Stimulated activated CD4-positive, alpha-beta T cell treated with anti-CD3 and anti-CD28 coated beads, Interleukin-2, amount 100 ng/mL, for 48 hours (primary cell): ENCODE measurements around the gene CPA2.
A peak's percentile ranks its signal among the peaks of the same experiment; 100 is the strongest.

Experiments used
- DNase-seq, 2 donors: peaks; one replicate each; pipeline ENCODE4 v3.0.0-alpha.2; 2020

CPA2 gene

GRCh38 chr7:130281260-130281659, 14.6 kb downstream of the CPA2 start:
- no peak for DNase-seq

GRCh38 chr7:130286881-130287280, 20.2 kb downstream of the CPA2 start:
- DNase-seq, result no peak

DNA sequence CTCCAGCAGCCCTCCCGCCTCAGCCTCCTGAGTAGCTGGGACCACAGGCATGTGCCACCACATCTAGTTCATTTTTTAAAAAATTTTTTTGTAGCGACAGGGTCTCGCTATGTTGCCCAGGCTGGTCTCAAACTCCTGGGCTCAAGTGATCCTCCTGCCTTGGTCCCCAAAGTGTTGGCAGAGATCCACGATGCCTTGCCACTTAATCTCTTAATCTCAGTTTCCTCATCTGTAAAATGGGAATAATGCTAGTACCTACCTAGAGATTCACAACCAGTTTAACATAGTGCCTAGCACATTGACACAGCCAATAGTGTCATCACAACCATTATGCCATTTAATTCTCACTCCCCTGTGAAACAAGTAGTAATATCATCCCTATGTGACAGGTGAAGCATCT, 21.5 kb downstream of the CPA2 start:
- DNase-seq, result no peak

- no peak for DNase-seq
Measured at GRCh38 chr7:130288829-130289228, 22.2 kb downstream of the CPA2 start.

DNA sequence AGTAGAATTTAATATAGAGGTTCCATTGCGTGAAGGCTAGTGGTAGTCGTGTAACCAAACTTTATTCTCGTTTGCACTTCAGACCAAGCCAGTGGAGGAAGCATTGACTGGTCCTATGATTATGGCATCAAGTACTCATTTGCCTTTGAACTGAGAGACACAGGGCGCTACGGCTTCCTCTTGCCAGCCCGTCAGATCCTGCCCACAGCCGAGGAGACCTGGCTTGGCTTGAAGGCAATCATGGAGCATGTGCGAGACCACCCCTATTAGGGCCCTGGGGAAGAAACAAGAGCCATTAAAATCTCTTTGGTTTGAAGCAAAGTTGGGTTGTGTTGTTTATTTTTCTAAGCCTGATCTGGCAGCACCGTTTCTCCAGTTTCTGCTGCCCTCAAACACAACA, 22.8 kb downstream of the CPA2 start:
- no peak for DNase-seq

DNA sequence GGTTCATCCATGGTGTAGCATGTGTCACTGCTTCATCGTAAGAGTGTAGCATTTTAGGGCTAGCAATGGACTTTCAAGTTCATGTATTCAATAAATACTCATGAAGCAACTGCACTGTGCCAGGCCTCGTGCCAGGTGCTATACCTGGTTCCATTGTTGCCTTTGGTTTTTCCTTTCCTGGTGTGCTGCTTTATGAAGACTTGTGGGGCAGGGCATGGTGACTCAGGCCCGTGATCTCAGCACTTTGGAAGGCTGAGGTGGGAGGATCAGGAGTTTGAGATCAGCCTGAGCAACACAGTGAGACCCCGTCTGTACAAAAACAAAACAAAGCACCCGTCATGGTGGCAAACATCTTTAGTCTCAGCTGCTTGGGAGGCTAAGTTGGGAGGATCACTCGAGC, 24.1 kb downstream of the CPA2 start:
- no peak for DNase-seq

DNA sequence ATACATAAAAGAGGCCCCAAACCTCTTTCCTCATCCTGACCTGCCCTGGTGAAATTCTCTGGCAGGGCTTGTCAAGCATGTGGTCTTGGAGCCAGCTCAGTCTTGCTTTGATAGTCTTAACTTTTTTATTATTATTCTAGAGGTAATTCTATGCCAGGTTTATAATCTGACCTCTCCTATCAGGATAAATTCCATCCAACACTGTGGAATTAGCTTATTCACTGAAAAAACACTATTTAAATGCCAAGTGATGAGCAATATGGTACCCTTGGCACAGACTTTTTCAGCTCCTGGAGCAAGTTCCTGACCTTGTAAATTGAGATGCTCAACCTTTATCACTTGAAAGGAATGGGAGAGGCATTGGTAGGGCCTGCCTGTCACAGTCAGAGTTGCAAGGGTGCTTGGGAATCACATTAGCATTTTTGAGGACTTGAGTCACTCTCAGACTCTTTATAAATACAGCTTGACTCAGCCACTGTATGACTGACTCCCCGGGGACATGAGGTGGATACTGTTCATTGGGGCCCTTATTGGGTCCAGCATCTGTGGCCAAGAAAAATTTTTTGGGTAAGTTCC, 26.1 kb downstream of the CPA2 start, which contains the start of gene CPA4:
CPA4 (plus strand) TSS at position 480 of the 576 bp plus-strand sequence; CDS start at position 500, 20 bp downstream.
- DNase-seq, result no peak

- no peak for DNase-seq
Measured at GRCh38 chr7:130293521-130293920, 26.9 kb downstream of the CPA2 start.

GRCh38 chr7:130294314-130294713, 27.7 kb downstream of the CPA2 start:
- no peak for DNase-seq

GRCh38 chr7:130296221-130296951, 29.7 kb downstream of the CPA2 start:
- DNase-seq, result no peak

DNA sequence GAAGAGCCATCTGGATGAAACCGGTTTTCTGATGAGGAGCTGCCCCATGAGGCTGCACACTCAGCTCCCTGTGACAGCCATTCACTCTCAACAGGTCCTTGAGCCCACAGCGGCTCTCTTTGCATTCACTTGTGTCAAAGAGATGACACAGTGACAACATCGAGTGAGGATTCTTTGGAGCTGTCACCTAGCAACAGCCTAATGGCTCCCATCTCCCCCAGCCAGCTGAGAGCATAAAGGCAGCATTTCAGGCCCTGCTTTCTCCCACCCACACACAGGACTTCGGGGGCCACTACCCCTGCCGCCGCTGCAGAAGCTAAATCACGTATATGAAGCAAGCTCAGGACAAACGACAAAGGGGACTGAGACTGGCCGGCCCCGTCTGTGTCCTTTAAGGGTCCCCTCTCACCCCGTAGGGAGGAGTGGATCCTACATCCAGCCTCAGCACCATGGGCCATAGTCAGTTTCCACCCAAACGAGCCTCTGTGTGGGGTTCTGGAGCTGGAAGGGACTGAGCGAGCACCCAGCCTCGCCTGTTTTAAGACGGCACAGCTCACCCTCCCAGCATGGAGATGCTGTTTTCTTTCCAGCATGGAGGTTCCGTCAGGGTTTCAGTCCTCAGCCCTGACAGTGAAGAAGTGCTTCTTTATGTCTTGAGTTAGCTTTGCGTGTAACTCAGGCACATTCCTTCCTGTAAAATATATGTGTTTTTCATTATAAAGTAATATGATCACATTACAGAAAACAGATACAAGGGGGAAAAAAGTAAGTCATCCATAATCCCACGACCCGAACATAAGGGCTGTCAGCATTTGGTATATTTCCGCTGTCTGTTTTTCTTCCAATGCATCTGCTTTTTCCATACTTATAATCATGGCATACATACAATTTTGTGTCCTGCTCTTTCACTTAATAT, 31.2 kb downstream of the CPA2 start:
- DNase-seq, result no peak

DNA sequence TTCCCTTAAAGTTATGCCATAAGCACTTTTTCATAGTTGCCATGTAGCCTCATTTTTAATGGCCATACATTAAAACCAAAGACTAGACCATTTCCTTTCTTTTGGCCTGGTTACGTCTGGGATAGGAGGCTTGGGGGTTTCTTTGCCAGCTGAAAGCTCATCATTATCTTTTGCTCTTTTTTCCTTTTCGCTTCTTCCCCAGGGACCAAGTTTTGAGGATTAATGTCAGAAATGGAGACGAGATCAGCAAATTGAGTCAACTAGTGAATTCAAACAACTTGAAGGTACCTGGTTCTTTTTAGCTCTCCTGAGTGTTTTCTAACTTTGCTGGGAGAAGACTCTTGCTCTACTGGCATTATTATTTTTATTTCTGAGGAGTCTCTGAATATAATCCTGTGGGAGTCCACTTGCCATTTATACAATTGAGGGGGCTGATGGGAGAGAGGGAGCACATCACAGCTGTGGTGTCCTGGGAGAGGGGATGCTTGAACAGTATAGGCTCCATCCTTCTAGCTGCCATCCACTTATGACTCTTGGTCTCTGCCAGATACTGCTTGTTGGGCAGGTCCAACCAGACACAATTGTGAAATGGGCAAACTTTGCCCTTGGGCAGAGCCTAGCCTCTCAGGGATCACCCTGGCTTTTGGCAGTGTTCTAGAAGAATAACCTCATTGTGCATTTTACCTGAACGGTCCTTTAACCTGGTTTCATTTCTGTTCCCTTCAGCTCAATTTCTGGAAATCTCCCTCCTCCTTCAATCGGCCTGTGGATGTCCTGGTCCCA, 32.1 kb downstream of the CPA2 start:
- DNase-seq, result no peak

DNA sequence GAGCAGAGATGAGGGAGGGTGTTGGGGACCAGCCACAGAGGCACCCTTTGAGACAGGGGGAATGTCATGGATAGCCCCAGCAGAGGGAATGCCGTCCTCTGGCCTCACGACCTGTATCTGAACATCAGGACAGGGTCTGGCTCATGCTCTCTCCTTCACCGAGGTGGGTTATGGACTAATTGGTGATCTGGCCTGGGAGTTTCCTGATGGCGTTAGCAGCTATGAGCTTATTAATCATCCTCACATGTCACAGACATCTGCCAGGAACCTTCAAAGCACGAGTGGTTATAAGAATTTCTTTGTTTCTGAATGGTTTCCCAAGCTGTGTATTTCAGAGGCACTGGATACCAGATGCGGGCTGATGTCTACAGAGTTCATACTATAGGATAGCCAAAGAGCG, 33.2 kb downstream of the CPA2 start:
- DNase-seq, result no peak

- no peak for DNase-seq
Measured at GRCh38 chr7:130301501-130302020, 34.9 kb downstream of the CPA2 start.

GRCh38 chr7:130302649-130303048, 36.0 kb downstream of the CPA2 start:
- no peak for DNase-seq

DNA sequence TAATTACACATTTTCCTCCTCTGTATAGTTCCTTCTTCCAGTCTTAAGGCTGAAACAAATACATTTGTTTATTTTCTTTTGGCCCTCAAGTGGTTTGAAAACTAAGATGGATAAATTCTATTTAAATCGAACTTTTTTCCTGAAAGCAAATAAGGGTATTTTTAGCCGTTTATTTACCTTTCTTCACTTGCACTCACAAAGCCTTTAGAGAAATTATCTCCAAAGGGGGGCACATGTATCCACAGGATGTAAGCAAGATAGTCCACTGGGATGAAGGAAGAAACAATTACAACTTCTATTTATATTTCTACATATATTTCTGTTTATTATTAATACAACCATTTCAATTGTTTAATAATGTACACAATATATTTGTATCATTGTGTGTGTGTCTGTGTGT, 36.5 kb downstream of the CPA2 start:
- no peak for DNase-seq

DNA sequence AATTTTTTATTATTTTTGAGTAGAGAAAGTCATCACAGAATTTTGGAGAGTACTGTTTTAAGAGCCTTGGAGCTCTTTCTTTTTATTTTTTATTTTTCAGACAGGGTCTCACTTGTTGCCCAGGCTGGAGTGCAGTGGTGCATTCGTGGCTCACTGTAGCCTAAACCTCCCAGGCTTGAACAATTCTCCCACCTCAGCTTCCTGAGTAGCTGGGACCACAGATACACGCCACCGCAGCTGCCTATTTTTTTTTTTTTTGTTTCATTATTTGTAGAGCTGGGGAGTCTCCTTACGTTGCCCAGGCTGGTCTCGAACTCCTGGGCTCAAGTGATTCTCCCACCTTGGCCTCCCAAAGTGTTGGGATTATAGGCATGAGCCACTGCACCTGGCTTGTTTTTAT, 36.9 kb downstream of the CPA2 start:
- DNase-seq, result no peak

- no peak for DNase-seq
Measured at GRCh38 chr7:130303982-130304381, 37.3 kb downstream of the CPA2 start.

DNA sequence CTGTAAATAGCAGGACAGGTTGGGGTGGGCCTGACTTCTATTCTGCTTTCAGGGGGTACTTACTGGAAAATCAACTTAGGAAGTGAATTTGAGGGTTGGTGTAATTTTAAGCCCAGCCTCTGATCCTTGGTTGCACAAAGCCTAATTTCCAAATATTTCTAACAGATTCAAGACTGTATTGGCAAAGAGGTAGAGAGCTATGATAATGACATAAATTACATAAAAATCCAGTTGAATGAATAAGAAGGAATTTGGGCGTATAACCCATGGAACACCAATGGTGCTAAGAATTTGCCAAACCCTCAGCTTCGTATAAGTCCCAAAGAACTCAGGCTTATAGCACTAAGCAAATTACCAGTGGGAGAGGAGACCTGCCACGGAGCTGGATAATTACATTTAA, 38.2 kb downstream of the CPA2 start:
- no peak for DNase-seq

DNA sequence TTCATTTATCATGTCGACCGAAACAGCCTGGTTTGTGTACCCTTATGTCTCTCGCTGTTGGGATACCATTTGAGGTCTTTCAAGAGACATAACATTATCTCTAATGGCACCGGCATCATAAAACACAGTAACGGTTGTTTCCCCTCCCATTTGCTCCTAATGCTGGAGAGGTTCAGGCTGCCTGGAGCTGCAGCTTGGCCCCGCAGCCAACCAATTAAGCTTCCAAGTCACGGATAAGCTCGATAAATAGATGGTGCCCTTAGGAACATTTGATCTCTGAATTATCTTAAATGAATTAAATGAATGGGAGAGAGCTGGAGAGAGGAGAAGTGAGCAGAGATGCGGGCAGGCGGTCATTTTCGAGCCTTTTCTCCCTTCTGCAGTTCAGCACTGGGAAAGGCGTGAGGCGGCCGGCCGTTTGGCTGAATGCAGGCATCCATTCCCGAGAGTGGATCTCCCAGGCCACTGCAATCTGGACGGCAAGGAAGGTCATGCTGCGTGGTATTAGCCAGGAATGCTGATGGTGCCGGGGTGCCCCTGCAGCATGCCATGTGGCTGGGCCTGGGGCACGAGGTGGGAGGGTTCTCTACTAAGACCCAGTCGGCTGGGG, 38.9 kb downstream of the CPA2 start:
- no peak for DNase-seq

GRCh38 chr7:130309986-130310385, 43.3 kb downstream of the CPA2 start:
- peak in 1 of 2 donors; percentile 4 for DNase-seq

DNA sequence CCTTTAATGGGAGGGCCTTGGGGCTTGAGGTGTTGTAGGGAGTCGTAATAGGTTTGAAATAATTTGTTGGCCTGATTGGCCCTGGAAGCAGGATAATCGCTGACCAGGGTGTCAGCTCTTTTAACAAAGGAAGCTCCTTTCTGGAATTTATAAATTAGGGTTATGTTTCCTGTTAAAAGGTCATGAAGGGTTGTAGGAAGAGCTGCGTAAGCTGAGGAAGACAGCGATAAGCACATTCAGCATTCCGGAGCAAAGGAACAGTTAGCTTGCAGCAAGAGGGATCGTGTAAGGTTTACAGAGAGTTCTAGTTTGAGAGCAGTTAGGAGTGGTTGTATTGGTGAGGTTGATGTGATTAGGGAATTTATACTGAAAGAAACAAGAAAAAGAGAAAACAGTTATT, 47.6 kb downstream of the CPA2 start:
- no peak for DNase-seq
